Osteoblast (primary cell): ENCODE measurements around the gene ZFP2. TPM values are rescaled to one million over a fixed set of nuclear protein-coding genes. Genes with fewer than 3 reads are reported as not detected.
"Not testable (repeated sequence)": the region's sequence is repeated elsewhere in the genome, so short reads cannot be mapped to it uniquely, and the experiment has no call there.

ENCODE experiments used
- DNase-seq: peaks from one replicate; pipeline ENCODE4 v3.0.0; 2011; ENCODE audit warnings: low spot score, mixed read lengths; ENCODE audit not compliant: insufficient read length; ENCODE audit errors: missing footprints
- H2AFZ ChIP-seq: 2 replicates; pipeline ENCODE4 v1.6.0; 2011; ENCODE audit warnings: mild to moderate bottlenecking, low read length
- H3K27ac ChIP-seq: 2 replicates; pipeline ENCODE4 v1.5.1; 2011; ENCODE audit warnings: mild to moderate bottlenecking, low read depth, low read length, moderate library complexity
- H3K27me3 ChIP-seq: 2 replicates; pipeline ENCODE4 v1.6.0; 2012; ENCODE audit warnings: mild to moderate bottlenecking, control low read depth, inconsistent platforms, low read length, moderate library complexity; ENCODE audit not compliant: insufficient read depth
- H3K36me3 ChIP-seq: 2 replicates; pipeline ENCODE4 v1.5.1; 2011; ENCODE audit warnings: mild to moderate bottlenecking, low read length, control low read depth, moderate library complexity; ENCODE audit not compliant: insufficient read depth
- H3K4me1 ChIP-seq: 2 replicates; pipeline ENCODE4 v1.5.1; 2011; ENCODE audit warnings: mild to moderate bottlenecking, low read length, control low read depth, moderate library complexity; ENCODE audit not compliant: insufficient read depth
- H3K4me2 ChIP-seq: 2 replicates; pipeline ENCODE4 v1.6.0; 2011; ENCODE audit warnings: mild to moderate bottlenecking, low read length; ENCODE audit not compliant: insufficient read depth
- H3K4me3 ChIP-seq: fragments of 200-600 bp; sonication (generic); 3 replicates; pipeline ENCODE4 v1.5.1; 2012; ENCODE audit warnings: mild to moderate bottlenecking, low read length, inconsistent platforms; ENCODE audit not compliant: insufficient read depth
- H3K79me2 ChIP-seq: 2 replicates; pipeline ENCODE4 v1.6.0; 2012; ENCODE audit warnings: mild to moderate bottlenecking, low read length, control low read depth, inconsistent platforms; ENCODE audit not compliant: insufficient read depth
- H3K9me3 ChIP-seq: 2 replicates; pipeline ENCODE4 v1.5.1; 2011; ENCODE audit warnings: low read depth, low read length, control low read depth
- H4K20me1 ChIP-seq: 2 replicates; pipeline ENCODE4 v1.6.0; 2012; ENCODE audit warnings: mild to moderate bottlenecking, low read length, control low read depth; ENCODE audit not compliant: insufficient read depth
- total RNA-seq: library from RNA; depleted of rRNA; stranded (reverse); fragments of >200 nt; gene quantifications from 2 replicates; pipeline ENCODE4 v1.2.3, GENCODE V29; 2012
- TF ChIP-seq, protein P1 (sequence below): IDR thresholded peaks from 2 replicates; pipeline ENCODE4 v1.5.1; 2011; ENCODE audit warnings: mild to moderate bottlenecking, low read depth, low read length, moderate library complexity; ENCODE audit errors: extremely low read depth

ZFP2 gene
- total RNA-seq, 1 donor = 1.4 TPM

DNA sequence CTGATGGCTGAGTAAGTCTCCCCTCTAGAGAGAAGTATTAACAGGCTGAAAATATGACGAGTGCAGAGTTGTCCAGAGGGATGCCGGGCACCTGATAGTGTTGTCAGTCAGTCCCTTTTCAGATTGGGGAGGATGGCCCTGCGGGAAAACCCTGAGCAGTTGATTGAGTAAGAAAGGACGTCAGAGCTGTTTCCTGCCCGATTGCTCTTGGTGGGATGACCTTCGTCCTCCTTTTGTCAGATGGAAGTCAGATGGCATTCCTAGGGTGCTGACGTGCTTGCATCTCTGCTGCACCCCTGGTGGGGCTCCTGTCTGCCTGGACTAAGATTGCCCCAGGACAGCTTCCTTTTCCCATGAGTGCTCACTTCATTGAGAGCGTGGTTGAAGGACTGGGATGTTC lies 26.1 kb upstream of the ZFP2 start:
- H3K36me3 ChIP-seq = peaks cover 49% of the 10 kb centered on the region
- no peak for DNase-seq
- H3K27ac ChIP-seq = no peak overlapping the region
- peaks cover 3% of the 10 kb centered on the region for H3K9me3 ChIP-seq
- H3K4me3 ChIP-seq = no peak overlapping the region
- no peak overlapping the region for H3K4me2 ChIP-seq
- H2AFZ ChIP-seq = no peak overlapping the region
- H3K79me2 ChIP-seq = peaks cover 19% of the 10 kb centered on the region
- no peaks in the 10 kb centered on the region for H3K4me1 ChIP-seq
- TF ChIP-seq, protein P1, sequence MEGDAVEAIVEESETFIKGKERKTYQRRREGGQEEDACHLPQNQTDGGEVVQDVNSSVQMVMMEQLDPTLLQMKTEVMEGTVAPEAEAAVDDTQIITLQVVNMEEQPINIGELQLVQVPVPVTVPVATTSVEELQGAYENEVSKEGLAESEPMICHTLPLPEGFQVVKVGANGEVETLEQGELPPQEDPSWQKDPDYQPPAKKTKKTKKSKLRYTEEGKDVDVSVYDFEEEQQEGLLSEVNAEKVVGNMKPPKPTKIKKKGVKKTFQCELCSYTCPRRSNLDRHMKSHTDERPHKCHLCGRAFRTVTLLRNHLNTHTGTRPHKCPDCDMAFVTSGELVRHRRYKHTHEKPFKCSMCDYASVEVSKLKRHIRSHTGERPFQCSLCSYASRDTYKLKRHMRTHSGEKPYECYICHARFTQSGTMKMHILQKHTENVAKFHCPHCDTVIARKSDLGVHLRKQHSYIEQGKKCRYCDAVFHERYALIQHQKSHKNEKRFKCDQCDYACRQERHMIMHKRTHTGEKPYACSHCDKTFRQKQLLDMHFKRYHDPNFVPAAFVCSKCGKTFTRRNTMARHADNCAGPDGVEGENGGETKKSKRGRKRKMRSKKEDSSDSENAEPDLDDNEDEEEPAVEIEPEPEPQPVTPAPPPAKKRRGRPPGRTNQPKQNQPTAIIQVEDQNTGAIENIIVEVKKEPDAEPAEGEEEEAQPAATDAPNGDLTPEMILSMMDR = no peak
- H4K20me1 ChIP-seq = no peaks in the 10 kb centered on the region
- no peaks in the 10 kb centered on the region for H3K27me3 ChIP-seq

DNA sequence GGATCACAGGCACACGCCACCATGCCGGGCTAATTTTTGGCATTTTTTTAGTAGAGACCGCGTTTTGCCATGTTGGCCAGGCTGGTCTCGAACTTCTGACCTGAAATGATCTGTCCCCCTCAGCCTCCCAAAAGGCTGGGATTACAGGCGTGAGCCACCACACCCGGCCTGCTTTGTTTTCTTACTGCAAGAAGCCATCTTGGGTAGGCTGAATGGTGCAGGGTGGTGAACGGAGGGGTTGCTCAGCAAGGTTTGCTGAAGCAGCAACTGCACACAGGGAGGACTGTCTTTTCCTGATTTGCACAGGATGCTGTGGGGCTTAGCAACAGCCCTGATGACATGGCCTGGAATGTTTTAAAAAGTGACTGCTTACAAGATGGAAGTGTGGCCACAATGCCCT lies 25.3 kb upstream of the ZFP2 start:
- TF ChIP-seq, protein P1 = no peak

DNA sequence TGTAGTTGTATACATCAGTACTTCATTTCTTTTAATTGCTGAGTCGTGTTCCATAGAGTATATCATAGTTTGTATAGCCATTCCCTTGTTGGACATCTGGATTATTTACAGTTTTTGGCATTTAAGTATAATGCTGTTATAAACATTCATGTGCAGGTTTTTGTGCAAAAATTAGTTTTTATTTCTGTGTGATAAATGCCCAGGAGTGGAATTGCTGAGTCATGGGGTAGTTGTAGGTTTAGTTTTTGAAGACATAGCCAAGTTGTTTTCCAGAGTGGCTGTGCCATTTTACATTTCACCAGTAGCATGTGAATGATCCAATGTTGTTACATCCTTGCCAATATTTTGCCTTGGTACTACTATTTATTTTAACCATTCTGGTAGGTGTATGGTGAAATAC lies 23.4 kb upstream of the ZFP2 start:
- Histone ChIP-seq H4K20me1 (no peaks in the 10 kb centered on the region), H3K4me1 (no peaks in the 10 kb centered on the region), H3K4me2 (no peak overlapping the region), H3K79me2 (peaks cover 33% of the 10 kb centered on the region), H3K9me3 (peaks cover 17% of the 10 kb centered on the region), H3K27me3 (no peaks in the 10 kb centered on the region), H3K36me3 (peaks cover 51% of the 10 kb centered on the region), H2AFZ (no peak overlapping the region), H3K27ac (no peak overlapping the region), H3K4me3 (no peak overlapping the region)
- DNase-seq = no peak
- TF ChIP-seq, protein P1 = no peak

More for the DNA sequence above, 25.3 kb upstream of the ZFP2 start:
- Histone ChIP-seq H3K4me3 (no peak overlapping the region), H2AFZ (no peak overlapping the region), H3K4me2 (no peak overlapping the region), H4K20me1 (no peaks in the 10 kb centered on the region), H3K4me1 (no peaks in the 10 kb centered on the region), H3K27me3 (no peaks in the 10 kb centered on the region), H3K36me3 (peaks cover 53% of the 10 kb centered on the region), H3K79me2 (peaks cover 24% of the 10 kb centered on the region), H3K9me3 (peaks cover 10% of the 10 kb centered on the region), H3K27ac (no peak overlapping the region)
- no peak for DNase-seq

DNA sequence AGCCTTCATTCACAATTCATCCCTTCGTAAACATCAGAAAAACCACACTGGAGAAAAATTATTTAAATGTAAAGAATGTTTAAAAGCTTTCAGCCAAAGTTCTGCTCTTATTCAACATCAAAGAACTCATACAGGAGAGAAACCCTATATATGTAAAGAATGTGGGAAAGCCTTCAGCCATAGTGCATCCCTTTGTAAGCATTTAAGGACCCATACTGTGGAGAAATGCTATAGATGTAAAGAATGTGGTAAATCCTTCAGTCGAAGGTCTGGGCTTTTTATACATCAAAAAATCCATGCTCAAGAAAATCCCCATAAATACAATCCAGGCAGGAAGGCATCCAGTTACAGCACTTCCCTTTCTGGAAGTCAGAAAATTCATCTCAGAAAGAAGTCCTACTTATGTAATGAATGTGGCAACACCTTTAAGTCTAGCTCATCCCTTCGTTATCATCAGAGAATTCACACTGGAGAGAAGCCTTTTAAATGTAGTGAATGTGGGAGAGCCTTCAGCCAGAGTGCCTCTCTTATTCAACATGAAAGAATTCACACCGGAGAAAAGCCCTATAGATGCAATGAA lies 12.5 kb upstream of the ZFP2 start:
- H3K27ac ChIP-seq, H4K20me1 ChIP-seq, H3K79me2 ChIP-seq, H3K4me1 ChIP-seq, H3K4me2 ChIP-seq, H2AFZ ChIP-seq, H3K4me3 ChIP-seq, H3K27me3 ChIP-seq, DNase-seq: not testable (repeated sequence)
- H3K36me3 ChIP-seq = peaks cover 51% of the 10 kb centered on the region
- peaks cover 43% of the 10 kb centered on the region for H3K9me3 ChIP-seq
